GM12878 (cell line): ENCODE measurements around the gene C22orf15. TPM values are rescaled to one million over a fixed set of nuclear protein-coding genes. Genes with fewer than 3 reads are reported as not detected.

Experiments
- ATAC-seq: fragments of 200-7000 bp; cut with Tn5 transposase; 3 replicates; pipeline ENCODE4 v1.9.1; 2020; ENCODE audit warnings: mild to moderate bottlenecking, moderate library complexity
- BruUV-seq: library from RNA; stranded (reverse); fragments of 400-500 nt; replicated peaks from 2 replicates; lab custom pipeline; 2021; lab: Mats Ljungman, UMichigan
- CTCF ChIA-PET: fragments of 300-600 bp; sonication (Branson Sonifier 250); formaldehyde crosslinking; extraction: SDS; loops from one replicate; lab custom pipeline; 2021; ENCODE audit warnings: inconsistent platforms; lab: Yijun Ruan, JAX
- POLR2A ChIA-PET: fragments of 350-600 bp; formaldehyde crosslinking; extraction: SDS; loops from one replicate; lab custom pipeline; 2021; ENCODE audit warnings: inconsistent platforms; lab: Charles Lee
- RAD21 ChIA-PET: fragments of 300-600 bp; sonication (Branson Sonifier 250); formaldehyde crosslinking; loops from one replicate; lab custom pipeline; 2023; ENCODE audit warnings: antibody characterized with exemption; ENCODE audit not compliant: unreplicated experiment; lab: Charles Lee
- SMC1A ChIA-PET: fragments of 300-600 bp; sonication (Branson Sonifier 250); formaldehyde crosslinking; loops from one replicate; lab custom pipeline; 2023; ENCODE audit not compliant: unreplicated experiment, uncharacterized antibody; lab: Charles Lee
- DNase-seq: peaks from one replicate; pipeline ENCODE4 v3.0.0-alpha.2; 2011; ENCODE audit warnings: low read depth, low spot score
- FAIRE-seq: peaks from 3 replicates; lab custom pipeline; 2011; peaks lifted over from hg19 to GRCh38; lab: Jason Lieb, UNC
- H2AFZ ChIP-seq: 2 replicates; pipeline ENCODE4 v1.6.0; 2011; ENCODE audit warnings: low read depth, low read length, control low read depth; ENCODE audit not compliant: control insufficient read depth
- H3K27ac ChIP-seq: 2 replicates; pipeline ENCODE4 v1.5.1; 2011; ENCODE audit warnings: control low read depth; ENCODE audit not compliant: control insufficient read depth, insufficient read depth
- H3K27me3 ChIP-seq, 2 experiments: replicated peaks in 1 of 2; 2 replicates each; pipeline versions ENCODE4 v1.6.0 to v1.6.1; 2011; ENCODE audit warnings: low read length in 1 of 2; ENCODE audit not compliant: control insufficient read depth in 2 of 2, insufficient read depth in 2 of 2
- H3K36me3 ChIP-seq, 2 experiments: 2 replicates each; pipeline ENCODE4 v1.5.1; 2011; ENCODE audit warnings: low read length in 1 of 2; ENCODE audit not compliant: control insufficient read depth in 2 of 2, insufficient read depth in 2 of 2
- H3K4me1 ChIP-seq: 2 replicates; pipeline ENCODE4 v1.6.1; 2011; ENCODE audit warnings: mild to moderate bottlenecking, low read length, moderate library complexity, mixed read lengths; ENCODE audit not compliant: control insufficient read depth, insufficient read depth
- H3K4me2 ChIP-seq: 2 replicates; pipeline ENCODE4 v1.6.0; 2011; ENCODE audit warnings: control low read depth; ENCODE audit not compliant: control insufficient read depth, insufficient read depth
- H3K4me3 ChIP-seq: fragments of 200-600 bp; sonication (generic); 2 replicates; pipeline ENCODE4 v1.5.1; 2016
- H3K79me2 ChIP-seq: 2 replicates; pipeline ENCODE4 v1.6.0; 2011; ENCODE audit warnings: low read length; ENCODE audit not compliant: control insufficient read depth, insufficient read depth
- H3K9ac ChIP-seq: 2 replicates; pipeline ENCODE4 v1.8.0; 2011; ENCODE audit warnings: low read length, control low read depth, mixed read lengths; ENCODE audit not compliant: control insufficient read depth, insufficient read depth
- H3K9me3 ChIP-seq: replicated peaks from 3 replicates; pipeline ENCODE4 v1.5.1; 2011; ENCODE audit warnings: mild to moderate bottlenecking, low read length; ENCODE audit not compliant: control insufficient read depth, insufficient read depth
- H4K20me1 ChIP-seq: 2 replicates; pipeline ENCODE4 v1.6.0; 2011; ENCODE audit not compliant: control insufficient read depth, insufficient read depth
- FOXK2 ChIP-seq: fragments of 450-650 bp; IDR thresholded peaks from 2 replicates; pipeline ENCODE4 v1.6.1; 2017; ENCODE audit warnings: mild to moderate bottlenecking, moderate library complexity
- HDAC2 ChIP-seq: fragments of 200-600 bp; sonication (generic); IDR thresholded peaks from 2 replicates; pipeline ENCODE4 v1.6.1; 2017
- KDM1A ChIP-seq: fragments of 200-600 bp; sonication (generic); IDR thresholded peaks from 2 replicates; pipeline ENCODE4 v1.6.1; 2016; ENCODE audit warnings: borderline replicate concordance
- MEF2B ChIP-seq: fragments of 450-650 bp; IDR thresholded peaks from 2 replicates; pipeline ENCODE4 v1.6.1; 2018; ENCODE audit warnings: mild to moderate bottlenecking, moderate library complexity; ENCODE audit not compliant: partially characterized antibody, poor library complexity, severe bottlenecking
- POU2F2 ChIP-seq: IDR thresholded peaks from 3 replicates; pipeline ENCODE4 v1.6.1; 2011; ENCODE audit warnings: low read depth, mild to moderate bottlenecking, low read length, borderline replicate concordance
- ZNF687 ChIP-seq: fragments of 450-650 bp; IDR thresholded peaks from 2 replicates; pipeline ENCODE4 v1.6.1; 2017; ENCODE audit warnings: mild to moderate bottlenecking, moderate library complexity
- ZSCAN29 ChIP-seq: fragments of 450-650 bp; IDR thresholded peaks from 2 replicates; pipeline ENCODE4 v1.6.1; 2017; ENCODE audit warnings: mild to moderate bottlenecking, moderate library complexity
- WGBS: methylation state at CpG from one replicate; pipeline ENCODE4 v1.1.6; 2016; ENCODE audit warnings: low lambda C conversion rate; ENCODE audit not compliant: insufficient replicate concordance, insufficient coverage; ENCODE audit errors: missing lambda C conversion rate; 5-methylcytosine and 5-hydroxymethylcytosine counted together
- in situ Hi-C: fragments of 300-500 bp; cut with MboI; formaldehyde crosslinking; loops from 9 replicates; pipeline ENCODE4 v1.14.3; 2018; ENCODE audit warnings: mixed read lengths
- intact Hi-C: fragments of 100-400 bp; cut with micrococcal nuclease; formaldehyde crosslinking; loops from one replicate; pipeline ENCODE4 v1.14.2; 2022; ENCODE audit not compliant: unreplicated experiment
- polyA plus RNA-seq, 11 experiments: library from polyadenylated mRNA; depleted of rRNA in 4 of 11; unstranded in 6 of 11; stranded (reverse) in 5 of 11; fragments of >200 nt; fragmentation: Nextera tagmentation in 4 of 11; fragmentation: Illumina TruSeq in 1 of 11; extraction: Ambion mirVana in 4 of 11; extraction: Trizol in 1 of 11; gene quantifications; 1 replicate in 1 of 11; 2 replicates in 10 of 11; pipeline versions ENCODE4 v1.2.1 to v1.2.3, GENCODE V29; 2011 to 2016; ENCODE audit warnings: inconsistent platforms in 2 of 11, missing spikeins in 2 of 11, low read depth in 1 of 11
- total RNA-seq, 4 experiments: library from RNA; depleted of rRNA in 3 of 4; stranded (reverse); fragments of >200 nt in 3 of 4; fragmentation: Illumina TruSeq in 1 of 4; extraction: Trizol in 1 of 4; gene quantifications; 2 replicates each; pipeline versions ENCODE4 v1.2.1 to v1.2.3, GENCODE V29; 2013 to 2021

The C22orf15 gene
- total and polyA plus RNA-seq, 10 of the 15 experiments (the other 5 are each of a cell fraction or from before 2014, with no cell fraction given): 0.05 to 0.47 (median 0.13) TPM; not detected in 3

- Histone ChIP-seq H3K4me1 (peaks cover 30% of the 10 kb centered on the region), H2AFZ (no peak overlapping the region), H3K4me2 (peak overlapping the region; percentile 94), H3K27me3 (no peaks in the 10 kb centered on the region), H3K36me3 (no peaks in the 10 kb centered on the region; a peak in 1 of 4 replicates), H4K20me1 (no peaks in the 10 kb centered on the region; the same call in 1 of the 2 replicates), H3K4me3 (peak overlapping the region; percentile 36; the same call in 1 of the 2 replicates), H3K27ac (no peak overlapping the region), H3K9me3 (no peaks in the 10 kb centered on the region), H3K9ac (no peak overlapping the region), H3K79me2 (peaks cover 24% of the 10 kb centered on the region)
- intact Hi-C loops (loop anchor here (5.0 kb wide), 1 partner anchor 223 kb away; no protein-coding TSS in a partner anchor), in situ Hi-C loops (no loop called here)
- TSS peak; percentile 39 for BruUV-seq
- TF ChIP-seq HDAC2: no peak
- no peak for TF ChIP-seq MEF2B
- no peak for TF ChIP-seq ZSCAN29
- no peak for TF ChIP-seq FOXK2
- TF ChIP-seq KDM1A: no peak
- no peak for TF ChIP-seq POU2F2
- TF ChIP-seq ZNF687: no peak
- ChIA-PET SMC1A (interaction anchor here (1.2 to 2.4 kb wide), 4 partner anchors 10 to 137 kb away, joined by 3 to 7 read pairs (median 6); partner anchors contain the start of gene VPREB3), CTCF (interaction anchor here (1.0 to 7.5 kb wide), 4 partner anchors 10 to 138 kb away, joined by 3 to 197 read pairs (median 6); partner anchors contain the start of gene VPREB3), POLR2A (interaction anchor here (0.6 kb wide), 4 partner anchors 8 to 120 kb away, joined by 3 to 4 read pairs (median 4); no protein-coding TSS in a partner anchor), RAD21 (interaction anchor here (0.7 to 3.2 kb wide), 5 partner anchors 12 to 138 kb away, joined by 3 to 16 read pairs (median 3); partner anchors contain the start of genes SLC2A11 and ZNF70)
- DNase-seq: no peak
- FAIRE-seq: no peak
- 87% methylated on average over 9 of the region's 9 CpGs for WGBS
- no peak for ATAC-seq
These were observed 2.4 kb downstream of the C22orf15 start for GRCh38 chr22:23764899-23765881.
